KBM-7 (cell line): ENCODE data around the gene KSR1.

ENCODE experiments used
- DNase-seq: peaks from one replicate; pipeline ENCODE4 v3.0.0-alpha.2; 2015
- in situ Hi-C: fragments of 300-500 bp; cut with MboI; formaldehyde crosslinking; loops from 2 replicates; pipeline ENCODE4 v1.14.3; 2020; ENCODE audit warnings: low sequenced_read_pairs, low pct_unique_long_range_greater_than_20kb, mixed read lengths

The KSR1 gene

DNA sequence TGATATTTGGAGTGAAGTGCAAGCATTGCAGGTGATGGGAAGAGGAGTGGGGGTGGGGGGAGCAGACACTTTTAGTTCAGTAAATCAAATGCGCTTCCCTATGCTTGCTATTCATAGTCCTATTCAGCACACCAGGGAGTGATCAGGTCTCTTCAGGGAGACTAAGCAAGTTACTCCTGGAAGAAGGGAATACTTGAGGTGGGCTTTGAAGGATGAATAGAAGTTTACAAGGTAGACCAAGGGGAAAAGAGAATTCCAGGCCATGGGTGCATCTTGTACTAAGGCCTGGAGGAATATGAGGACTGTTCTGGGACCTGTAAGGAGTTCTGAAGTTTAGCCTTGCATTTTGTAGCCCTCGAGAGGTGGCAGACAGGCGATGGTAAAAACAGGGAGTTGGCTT lies 134.6 kb downstream of the KSR1 start:
- no peak for DNase-seq
- in situ Hi-C loops = loop anchor here (10.0 kb wide), 1 partner anchor 236 kb away; no protein-coding TSS in a partner anchor

DNA sequence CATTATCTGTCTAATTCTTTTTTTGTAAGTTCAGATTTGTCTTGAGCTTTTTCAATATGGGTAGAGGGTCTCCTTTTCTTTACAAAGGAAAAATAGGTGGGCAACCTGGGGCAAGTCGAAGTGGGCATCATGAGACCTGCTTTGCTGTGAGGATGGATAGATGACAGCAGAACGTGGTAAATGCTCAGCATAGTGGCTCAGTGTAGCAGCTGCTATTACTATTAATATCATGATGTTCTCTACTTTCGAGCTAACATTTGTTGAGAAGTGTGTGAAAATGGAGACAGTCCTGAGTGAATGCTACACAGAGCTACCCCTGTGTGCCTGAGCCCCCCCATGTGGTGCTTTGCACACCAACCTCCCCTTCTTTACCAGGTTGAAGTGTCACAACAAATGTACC lies 135.7 kb downstream of the KSR1 start:
- DNase-seq = no peak
- in situ Hi-C loops = loop anchor here (10.0 kb wide), 1 partner anchor 237 kb away; no protein-coding TSS in a partner anchor

- no peak for DNase-seq
- in situ Hi-C loops = loop anchor here (10.0 kb wide), 1 partner anchor 239 kb away; no protein-coding TSS in a partner anchor
Observed at GRCh38 chr17:27593232-27593856, 137.1 kb downstream of the KSR1 start.

GRCh38 chr17:27593857-27594255 lies 137.6 kb downstream of the KSR1 start:
- DNase-seq = no peak
- in situ Hi-C loops = loop anchor here (10.0 kb wide), 1 partner anchor 239 kb away; no protein-coding TSS in a partner anchor

- in situ Hi-C loops = loop anchor here (10.0 kb wide), 1 partner anchor 240 kb away; no protein-coding TSS in a partner anchor
- DNase-seq = no peak
Observed at GRCh38 chr17:27595208-27595607, 139.0 kb downstream of the KSR1 start.

- in situ Hi-C loops = loop anchor here (10.0 kb wide), 1 partner anchor 241 kb away; no protein-coding TSS in a partner anchor
- DNase-seq = no peak
Observed at GRCh38 chr17:27596096-27596495, 139.8 kb downstream of the KSR1 start.

DNA sequence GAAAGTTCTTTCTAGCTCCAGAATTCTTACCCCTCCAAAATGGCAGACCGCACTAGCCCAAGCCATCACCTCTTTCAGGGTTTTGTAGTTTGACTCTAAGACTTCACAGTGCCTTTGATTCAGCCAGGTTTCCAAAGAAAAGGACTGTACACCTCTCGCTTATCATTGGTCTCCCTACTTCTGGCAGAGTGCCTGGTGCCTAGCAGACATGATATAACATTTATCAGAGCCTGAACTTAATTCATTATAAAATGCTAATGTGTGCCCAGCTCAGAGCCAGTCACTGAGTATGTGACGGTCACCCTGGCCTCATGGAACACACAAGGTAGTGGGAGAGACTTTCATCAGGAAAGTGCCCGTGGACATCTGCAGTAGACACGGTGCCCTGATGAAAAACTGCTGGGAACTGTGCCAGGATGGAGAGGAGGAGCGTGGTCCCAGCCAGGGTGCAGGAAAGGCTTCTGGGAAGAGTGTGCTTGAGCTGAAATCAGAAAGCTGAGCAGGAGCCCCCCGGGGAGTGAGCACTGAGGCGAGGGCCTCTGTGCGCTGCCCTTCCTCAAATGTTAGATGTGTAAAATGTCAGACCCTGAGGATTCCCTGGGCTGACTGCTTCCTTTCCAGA lies 140.4 kb downstream of the KSR1 start:
- in situ Hi-C loops = loop anchor here (10.0 kb wide), 1 partner anchor 242 kb away; no protein-coding TSS in a partner anchor
- DNase-seq = no peak

- in situ Hi-C loops = loop anchor here (10.0 kb wide), 1 partner anchor 242 kb away; no protein-coding TSS in a partner anchor
- no peak for DNase-seq
Observed at GRCh38 chr17:27597188-27597580, 140.9 kb downstream of the KSR1 start.

DNA sequence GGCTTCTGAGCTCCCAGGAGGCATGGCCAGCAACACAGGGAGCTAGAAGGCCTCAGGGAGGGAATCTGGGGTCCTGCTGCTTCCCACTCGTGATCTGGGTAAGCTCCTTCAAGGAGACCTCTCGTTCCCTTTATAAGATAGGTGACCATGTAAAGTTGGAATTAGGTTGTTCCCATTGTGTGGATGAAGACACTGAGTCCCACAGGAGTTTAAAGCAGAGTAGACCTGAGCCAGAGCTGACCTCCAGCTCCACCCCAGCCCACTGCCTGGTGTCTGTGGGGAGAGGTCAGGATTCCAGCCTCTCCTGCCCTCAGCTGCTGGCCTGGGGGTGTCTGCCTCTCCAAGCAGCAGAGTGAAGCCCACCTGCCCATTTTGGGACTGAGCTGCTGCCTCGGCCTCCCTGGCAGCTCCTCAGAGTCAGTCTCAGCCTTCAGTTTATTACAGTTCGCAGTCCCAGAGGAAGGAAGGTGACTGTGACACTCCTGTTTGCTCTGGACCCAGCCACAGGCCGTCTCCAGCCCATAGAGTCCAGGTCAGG lies 141.6 kb downstream of the KSR1 start:
- DNase-seq = no peak
- in situ Hi-C loops = loop anchor here (10.0 kb wide), 1 partner anchor 243 kb away; no protein-coding TSS in a partner anchor

GRCh38 chr17:27598337-27599050 lies 142.2 kb downstream of the KSR1 start:
- DNase-seq = no peak
- in situ Hi-C loops = loop anchor here (10.0 kb wide), 1 partner anchor 244 kb away; no protein-coding TSS in a partner anchor

GRCh38 chr17:27600471-27600870 lies 144.2 kb downstream of the KSR1 start:
- no peak for DNase-seq
- in situ Hi-C loops = no loop called here

DNA sequence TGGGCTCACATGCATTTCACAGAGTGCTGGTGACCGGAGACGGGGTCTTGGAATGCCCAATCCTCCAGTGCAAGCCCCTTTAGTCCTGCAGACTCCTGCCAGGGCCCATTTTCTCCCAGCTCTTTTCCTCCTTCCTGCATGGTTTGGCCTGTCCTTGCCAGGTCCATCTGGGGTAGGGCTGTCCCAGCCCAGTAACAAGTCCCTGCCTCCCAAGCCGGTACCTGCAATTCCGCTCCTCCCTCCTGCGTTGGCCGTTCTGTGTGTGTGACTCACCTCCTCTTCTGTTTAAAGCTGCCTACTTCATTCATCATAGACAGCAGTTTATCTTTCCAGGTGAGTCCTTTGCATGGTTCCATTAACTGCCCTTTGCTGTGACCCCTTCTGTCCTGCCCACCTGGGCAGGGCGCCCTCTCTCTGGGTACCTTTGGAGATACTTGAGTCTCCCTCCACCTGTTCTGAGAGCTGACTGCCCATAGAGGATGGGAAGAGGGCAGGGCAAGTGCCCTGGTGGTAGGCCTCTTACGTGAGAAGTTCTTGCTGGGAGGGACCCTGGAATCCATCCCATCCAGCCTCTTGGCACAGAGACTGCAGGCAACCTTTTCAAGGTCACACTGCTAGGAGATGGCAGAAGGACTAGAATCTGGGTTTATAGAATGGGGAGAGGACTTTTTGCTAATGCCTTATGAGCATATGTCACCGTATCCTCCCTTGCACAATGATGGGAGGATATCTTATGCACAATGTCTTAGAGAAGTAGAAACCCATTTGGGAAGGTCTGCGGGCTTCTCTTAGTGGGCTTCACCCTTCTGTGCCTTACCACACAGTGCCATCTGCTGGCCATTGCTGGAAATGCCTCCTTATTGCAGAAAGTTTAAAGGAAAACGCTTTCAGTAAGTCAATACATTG lies 145.1 kb downstream of the KSR1 start:
- peak; percentile 83 for DNase-seq
- in situ Hi-C loops = no loop called here

DNA sequence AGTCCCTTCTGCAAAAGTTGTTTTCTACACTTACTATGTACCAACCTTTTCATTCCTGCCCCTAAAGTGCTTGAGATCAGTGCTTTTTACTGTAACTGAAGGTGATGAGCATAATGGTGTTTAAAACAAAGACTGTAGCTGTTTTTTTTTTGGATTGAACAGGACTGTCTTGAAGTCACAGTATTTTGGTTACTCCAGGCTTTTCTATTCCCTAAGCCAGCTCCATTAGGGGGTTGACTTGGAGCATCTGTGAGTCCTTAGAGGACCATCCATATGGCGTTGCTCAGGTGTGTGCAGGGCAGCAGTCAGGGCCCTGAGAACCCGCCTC lies 145.7 kb downstream of the KSR1 start:
- in situ Hi-C loops = no loop called here
- no peak for DNase-seq

GRCh38 chr17:27602721-27603420 lies 146.6 kb downstream of the KSR1 start:
- in situ Hi-C loops = no loop called here
- peak; percentile 83 for DNase-seq

DNA sequence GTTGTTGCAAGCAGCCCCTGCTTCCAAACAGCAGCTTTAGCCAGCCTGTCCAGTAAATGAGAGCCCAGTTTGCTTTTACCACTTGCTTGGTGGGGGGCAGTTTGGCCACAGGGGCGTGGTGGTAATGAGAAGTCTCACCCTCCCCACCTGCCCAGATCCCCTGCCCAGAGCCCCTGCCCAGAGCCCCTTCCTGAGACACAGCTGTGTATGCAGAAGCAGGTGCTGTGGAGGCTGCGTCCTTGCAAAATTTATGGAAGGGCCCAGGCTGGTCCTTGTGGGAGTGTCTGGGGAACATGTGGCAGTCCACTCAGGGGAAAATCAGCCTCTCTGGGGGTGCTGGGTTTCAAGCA lies 147.1 kb downstream of the KSR1 start:
- in situ Hi-C loops = no loop called here
- no peak for DNase-seq

- DNase-seq = no peak
- in situ Hi-C loops = no loop called here
Observed at GRCh38 chr17:27603880-27604794, 147.9 kb downstream of the KSR1 start.

GRCh38 chr17:27605409-27605808 lies 149.2 kb downstream of the KSR1 start:
- in situ Hi-C loops = no loop called here
- DNase-seq = no peak
